NCI-H146 treated with DMSO at 0.1 percent for 48 hours (cell line): ENCODE data around the gene LRP1B.

Source experiments
- DNase-seq: peaks from one replicate; lab custom pipeline; 2025; ENCODE audit not compliant: unreplicated experiment; lab: John Stamatoyannopoulos, UW

Gene LRP1B

GRCh38 chr2:141782574-141782973 lies 348.2 kb downstream of the LRP1B start:
- DNase-seq, result no peak

- DNase-seq, result no peak
Measured at GRCh38 chr2:141778315-141778835, 352.4 kb downstream of the LRP1B start.

- no peak for DNase-seq
Measured at GRCh38 chr2:141770530-141770929, 360.3 kb downstream of the LRP1B start.

GRCh38 chr2:141767691-141768090 lies 363.1 kb downstream of the LRP1B start:
- no peak for DNase-seq

GRCh38 chr2:141767051-141767450 lies 363.8 kb downstream of the LRP1B start:
- no peak for DNase-seq

GRCh38 chr2:141766225-141766624 lies 364.6 kb downstream of the LRP1B start:
- DNase-seq, result no peak

GRCh38 chr2:141748616-141749015 lies 382.2 kb downstream of the LRP1B start:
- no peak for DNase-seq

- DNase-seq, result no peak
Measured at GRCh38 chr2:141741652-141742051, 389.2 kb downstream of the LRP1B start.

- DNase-seq, result no peak
Measured at GRCh38 chr2:141737492-141738255, 393.1 kb downstream of the LRP1B start.

GRCh38 chr2:141736466-141736865 lies 394.4 kb downstream of the LRP1B start:
- no peak for DNase-seq

- DNase-seq, result no peak
Measured at GRCh38 chr2:141728886-141729285, 401.9 kb downstream of the LRP1B start.

GRCh38 chr2:141728142-141728541 lies 402.7 kb downstream of the LRP1B start:
- DNase-seq, result no peak

- no peak for DNase-seq
Measured at GRCh38 chr2:141724426-141724825, 406.4 kb downstream of the LRP1B start.

- DNase-seq, result no peak
Measured at GRCh38 chr2:141723814-141724213, 407.0 kb downstream of the LRP1B start.

GRCh38 chr2:141720476-141720875 lies 410.3 kb downstream of the LRP1B start:
- no peak for DNase-seq

- no peak for DNase-seq
Measured at GRCh38 chr2:141714496-141714895, 416.3 kb downstream of the LRP1B start.

- DNase-seq, result no peak
Measured at GRCh38 chr2:141711627-141712026, 419.2 kb downstream of the LRP1B start.

GRCh38 chr2:141710589-141711239 lies 420.1 kb downstream of the LRP1B start:
- DNase-seq, result no peak

- DNase-seq, result no peak
Measured at GRCh38 chr2:141709756-141710155, 421.1 kb downstream of the LRP1B start.

- no peak for DNase-seq
Measured at GRCh38 chr2:141707486-141707885, 423.3 kb downstream of the LRP1B start.

- no peak for DNase-seq
Measured at GRCh38 chr2:141704541-141704940, 426.3 kb downstream of the LRP1B start.

GRCh38 chr2:141703501-141703900 lies 427.3 kb downstream of the LRP1B start:
- DNase-seq, result no peak
